Measurements from ENCODE around the gene DNASE1. TPM values are rescaled to one million over a fixed set of nuclear protein-coding genes. Genes with fewer than 3 reads are reported as not detected.

The DNASE1 gene
- total and polyA plus RNA-seq, 9 of the 15 experiments (the other 6 are each of a cell fraction or from before 2014, with no cell fraction given) = 0.53 to 10.1 (median 5.9) TPM

- TF ChIP-seq ZNF318 (IDR thresholded peaks at IDR 0.05; ENCODE audit: borderline replicate concordance in 1 of 2, low read depth in 1 of 2) (no peak), KLF16 (IDR thresholded peaks at IDR 0.05) (no peak), PCBP2 (IDR thresholded peaks at IDR 0.05; ENCODE audit: low read depth, low read length, poor library complexity, severe bottlenecking) (no peak), ZNF76 (CRISPR knock-in tag; IDR thresholded peaks at IDR 0.05; ENCODE audit: borderline replicate concordance) (no peak), YBX1 (IDR thresholded peaks at IDR 0.05) (no peak), CLOCK (CRISPR knock-in tag; IDR thresholded peaks at IDR 0.05; ENCODE audit: borderline replicate concordance) (no peak), MXD1 (CRISPR knock-in tag; IDR thresholded peaks at IDR 0.05; ENCODE audit: borderline replicate concordance, poor library complexity, severe bottlenecking) (no peak), ZNF23 (CRISPR knock-in tag; IDR thresholded peaks at IDR 0.05) (no peak), DPF2 (IDR thresholded peaks at IDR 0.05) (no peak), BRF2 (IDR thresholded peaks at IDR 0.05; ENCODE audit: borderline replicate concordance, insufficient read depth, insufficient read length) (no peak), ZNF75A (CRISPR knock-in tag; IDR thresholded peaks at IDR 0.05) (no peak)
Measured at GRCh38 chr16:3702082-3702481, 47.6 kb downstream of the DNASE1 start (continued).
